Ectodermal cell (in vitro differentiated cells): Measurements from ENCODE around the gene RELB.

Source experiments
- H3K27ac ChIP-seq: 2 replicates; pipeline ENCODE4 v1.7.0; 2013; ENCODE audit warnings: mild to moderate bottlenecking, low read depth, low read length; ENCODE audit not compliant: insufficient read depth, poor library complexity, severe bottlenecking
- H3K27me3 ChIP-seq: 2 replicates; pipeline ENCODE4 v1.7.0; 2013; ENCODE audit warnings: mild to moderate bottlenecking, low read length; ENCODE audit not compliant: insufficient read depth, control insufficient read depth, poor library complexity, severe bottlenecking
- H3K36me3 ChIP-seq: one replicate; pipeline ENCODE4 v1.7.0; 2013; ENCODE audit warnings: low read length; ENCODE audit not compliant: control insufficient read depth, insufficient read depth
- H3K4me1 ChIP-seq: one replicate; pipeline ENCODE4 v1.7.0; 2013; ENCODE audit warnings: low read length; ENCODE audit not compliant: control insufficient read depth, insufficient read depth
- H3K4me3 ChIP-seq: 2 replicates; pipeline ENCODE4 v1.7.0; 2013; ENCODE audit warnings: low read depth, low read length, control low read depth; ENCODE audit not compliant: insufficient read depth
- H3K9me3 ChIP-seq: 2 replicates; pipeline ENCODE4 v1.7.0; 2013; ENCODE audit warnings: mild to moderate bottlenecking, low read length, moderate library complexity; ENCODE audit not compliant: control insufficient read depth
- WGBS, 2 experiments: methylation state at CpG; one replicate each; pipeline ENCODE4 v1.1.7; 2013; ENCODE audit warnings: missing lambda C conversion rate in 2 of 2; 5-methylcytosine and 5-hydroxymethylcytosine counted together

The RELB gene

DNA sequence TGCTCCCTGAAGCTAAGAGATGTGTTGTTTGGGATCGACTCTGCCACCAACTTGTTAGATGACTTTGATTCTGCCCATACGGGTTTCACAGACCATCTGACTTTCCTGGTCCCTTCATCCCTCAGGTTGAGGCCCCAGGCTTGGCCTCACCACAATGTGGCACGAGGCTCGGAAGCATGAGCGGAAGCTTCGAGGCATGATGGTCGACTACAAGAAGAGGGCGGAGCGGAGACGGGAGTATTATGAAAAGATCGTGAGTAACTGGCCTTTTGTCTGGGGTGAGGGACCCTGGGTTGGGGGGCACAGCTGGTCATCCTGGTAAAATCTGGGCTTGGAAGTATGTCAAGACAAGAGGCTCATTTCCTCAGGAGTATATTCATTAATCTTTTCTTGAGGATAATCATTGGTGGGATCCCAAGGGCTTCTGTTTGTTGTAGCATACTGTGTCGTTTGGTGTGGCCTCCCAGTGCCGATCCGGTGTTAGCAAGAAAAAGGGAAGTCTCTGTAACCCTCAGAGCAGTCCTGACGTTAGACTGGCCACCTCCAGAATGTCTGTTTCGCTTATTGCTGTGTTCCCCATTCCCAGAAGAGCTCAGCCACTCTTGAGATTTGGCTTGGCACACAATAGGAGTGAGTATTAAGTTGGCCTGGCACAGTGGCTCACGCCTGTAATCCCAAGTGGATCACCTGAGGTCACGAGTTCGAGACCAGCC, 39.0 kb downstream of the RELB start:
- peaks cover 23% of the 10 kb centered on the region for H3K36me3 ChIP-seq
- H3K27me3 ChIP-seq = no peaks in the 10 kb centered on the region
- peaks cover 11% of the 10 kb centered on the region for H3K4me1 ChIP-seq
- H3K27ac ChIP-seq = no peak overlapping the region
- 92% methylated on average over 19 of the region's 19 CpGs for WGBS, 2 experiments
- peak overlapping the region; percentile 88 for H3K4me3 ChIP-seq
- no peaks in the 10 kb centered on the region for H3K9me3 ChIP-seq

DNA sequence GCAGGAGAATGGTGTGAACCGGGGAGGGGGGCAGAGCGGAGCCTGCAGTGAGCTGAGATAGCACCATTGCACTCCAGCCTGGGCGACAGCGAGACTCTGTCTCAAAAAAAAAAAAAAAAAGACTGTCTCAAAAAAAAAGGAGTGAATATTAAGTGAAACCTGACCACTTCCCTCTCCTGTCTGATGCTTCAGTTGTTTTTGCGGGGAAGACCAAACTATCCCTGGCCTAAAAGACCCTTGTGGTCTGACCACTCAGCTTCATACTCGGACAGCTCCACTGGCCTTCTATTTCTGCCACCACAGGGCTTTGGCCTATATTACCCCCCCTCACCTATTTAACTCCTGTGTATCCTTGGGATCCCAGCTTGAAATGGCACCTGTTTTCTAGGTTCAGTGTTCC, 39.9 kb downstream of the RELB start:
- no peaks in the 10 kb centered on the region for H3K27me3 ChIP-seq
- peaks cover 23% of the 10 kb centered on the region for H3K36me3 ChIP-seq
- H3K27ac ChIP-seq = no peak overlapping the region
- WGBS, 2 experiments = 86 to 90% methylated on average over 6 of the region's 6 CpGs
- H3K9me3 ChIP-seq = no peaks in the 10 kb centered on the region
- peaks cover 11% of the 10 kb centered on the region for H3K4me1 ChIP-seq
- no peak overlapping the region for H3K4me3 ChIP-seq

DNA sequence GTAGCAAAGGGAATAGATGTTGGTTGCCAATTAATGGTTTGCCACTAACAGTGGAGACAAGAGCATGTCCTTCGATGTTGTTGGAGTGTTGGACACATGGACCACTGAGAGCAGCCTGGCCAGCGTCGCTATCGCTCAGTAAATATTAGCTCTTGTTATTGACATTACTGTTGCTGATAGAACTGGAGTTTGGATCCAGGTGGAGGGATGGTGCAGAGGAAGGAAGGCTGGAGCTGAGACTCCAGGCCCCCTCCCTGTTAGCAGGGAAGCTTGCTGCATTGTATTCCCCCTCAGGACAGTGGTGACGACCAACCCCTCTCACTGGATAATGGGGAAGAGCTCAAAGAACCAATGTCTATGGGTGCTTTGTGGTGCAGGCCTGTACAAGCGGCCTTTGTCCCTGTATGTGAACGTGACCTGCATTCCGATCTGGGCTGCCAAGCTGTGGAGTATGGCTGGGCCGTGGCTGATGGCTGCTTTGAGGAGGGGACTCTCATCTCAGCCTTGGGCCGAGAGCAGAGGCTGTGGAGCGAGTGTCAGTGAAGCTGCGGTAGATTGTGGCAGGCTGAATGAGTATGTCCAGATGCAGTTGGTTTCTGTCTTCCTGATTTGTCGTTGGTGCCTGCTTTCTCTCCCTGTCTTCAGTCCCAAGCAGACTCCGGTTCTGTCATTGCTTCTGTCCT, 44.5 kb downstream of the RELB start:
- H3K4me1 ChIP-seq = no peaks in the 10 kb centered on the region
- 95% methylated on average over 14 of the region's 14 CpGs for WGBS, 2 experiments
- H3K4me3 ChIP-seq = no peak overlapping the region
- H3K36me3 ChIP-seq = peaks cover 18% of the 10 kb centered on the region
- no peak overlapping the region for H3K27ac ChIP-seq
- H3K9me3 ChIP-seq = no peaks in the 10 kb centered on the region
- H3K27me3 ChIP-seq = no peaks in the 10 kb centered on the region

DNA sequence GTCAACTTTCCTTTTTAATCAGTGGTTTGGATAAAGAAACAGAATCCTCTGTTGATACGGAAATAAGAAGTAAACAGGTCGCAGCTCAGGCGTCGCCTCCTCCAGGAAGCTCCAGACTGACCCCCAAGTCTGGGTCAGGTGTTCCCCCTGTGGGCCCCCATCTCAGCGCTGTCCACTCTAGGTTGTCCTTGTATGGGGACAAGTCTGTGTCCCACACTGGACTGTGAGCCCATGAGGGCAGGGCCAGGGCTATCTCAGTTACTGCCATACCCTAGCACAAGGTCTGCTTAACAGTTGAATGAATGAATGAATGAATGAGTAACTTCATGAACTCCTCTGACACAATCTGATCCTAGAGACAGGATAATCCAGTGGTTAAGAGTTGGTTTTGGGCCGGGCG, 45.1 kb downstream of the RELB start:
- Histone ChIP-seq H3K4me1 (no peaks in the 10 kb centered on the region), H3K27ac (no peak overlapping the region), H3K9me3 (no peaks in the 10 kb centered on the region), H3K36me3 (peaks cover 16% of the 10 kb centered on the region), H3K4me3 (no peak overlapping the region), H3K27me3 (no peaks in the 10 kb centered on the region)
- WGBS, 2 experiments = 97 to 98% methylated on average over 7 of the region's 7 CpGs

DNA sequence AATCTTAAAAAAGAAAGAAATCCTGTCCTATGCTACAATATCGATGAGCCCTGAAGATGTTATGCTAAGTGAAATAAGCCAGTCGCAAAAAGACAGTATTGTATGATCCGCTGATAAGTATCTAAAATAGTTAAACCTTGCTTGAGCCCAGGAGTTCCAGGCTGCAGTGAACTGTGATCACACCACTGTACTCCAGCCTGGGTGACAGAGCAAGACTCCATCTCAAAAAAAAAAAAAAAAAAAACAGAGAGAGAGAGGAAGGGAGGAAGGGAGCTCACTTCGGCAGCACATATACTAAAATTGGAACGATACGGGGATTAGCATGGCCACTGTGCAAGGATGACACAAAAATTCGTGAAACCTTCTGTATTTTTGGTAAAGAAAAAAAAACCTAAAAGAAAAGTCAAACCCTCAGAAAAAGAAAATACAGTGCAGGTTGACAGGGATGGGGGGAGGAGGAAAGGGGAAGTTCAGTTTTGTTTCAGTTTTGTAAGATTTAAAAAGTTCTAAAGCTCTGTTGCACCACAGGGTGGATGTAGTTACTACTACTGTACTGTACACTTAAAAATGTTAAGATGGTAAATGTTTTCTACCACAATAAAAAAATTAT, 46.0 kb downstream of the RELB start:
- H3K27me3 ChIP-seq = no peaks in the 10 kb centered on the region
- H3K36me3 ChIP-seq = peaks cover 16% of the 10 kb centered on the region
- H3K4me3 ChIP-seq = no peak overlapping the region
- no peaks in the 10 kb centered on the region for H3K4me1 ChIP-seq
- 94 to 99% methylated on average over 7 of the region's 7 CpGs for WGBS, 2 experiments
- no peak overlapping the region for H3K27ac ChIP-seq
- H3K9me3 ChIP-seq = no peaks in the 10 kb centered on the region

DNA sequence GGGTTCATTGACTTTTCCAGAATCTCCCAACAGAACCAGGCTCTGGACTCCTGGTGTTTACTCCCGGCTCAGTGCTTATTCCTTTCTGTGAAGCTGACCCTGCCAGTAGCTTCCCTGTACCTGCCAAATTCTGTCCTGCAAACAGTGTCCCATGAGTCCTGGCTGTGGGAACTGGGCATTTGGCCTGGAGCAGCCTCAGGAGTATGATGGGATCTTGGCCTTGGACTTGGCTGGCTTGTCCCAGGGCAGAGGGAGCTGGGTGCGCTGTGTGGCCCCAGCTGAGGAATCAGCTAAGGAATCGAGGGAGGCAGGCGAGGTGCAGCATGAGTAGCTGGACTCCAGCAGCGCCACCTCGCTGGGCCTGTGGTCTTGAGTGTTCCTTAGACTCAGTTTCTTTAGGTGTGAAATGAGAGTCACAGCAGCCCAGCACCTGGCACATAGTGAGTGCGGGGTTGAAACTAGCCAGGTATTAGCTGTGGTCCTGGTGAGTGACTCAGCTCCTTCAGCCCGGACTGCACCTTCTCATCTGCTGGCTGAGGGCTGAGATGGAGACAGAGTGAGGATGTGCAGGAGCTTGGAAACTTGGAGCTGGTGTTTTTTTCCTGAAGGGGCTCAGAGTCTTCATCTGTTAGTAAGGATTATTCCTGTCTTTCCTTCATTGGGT, 47.9 kb downstream of the RELB start:
- peaks cover 13% of the 10 kb centered on the region for H3K36me3 ChIP-seq
- no peak overlapping the region for H3K4me3 ChIP-seq
- H3K4me1 ChIP-seq = no peaks in the 10 kb centered on the region
- 95% methylated on average over 8 of the region's 8 CpGs for WGBS, 2 experiments
- no peaks in the 10 kb centered on the region for H3K27me3 ChIP-seq
- H3K9me3 ChIP-seq = no peaks in the 10 kb centered on the region
- H3K27ac ChIP-seq = no peak overlapping the region

DNA sequence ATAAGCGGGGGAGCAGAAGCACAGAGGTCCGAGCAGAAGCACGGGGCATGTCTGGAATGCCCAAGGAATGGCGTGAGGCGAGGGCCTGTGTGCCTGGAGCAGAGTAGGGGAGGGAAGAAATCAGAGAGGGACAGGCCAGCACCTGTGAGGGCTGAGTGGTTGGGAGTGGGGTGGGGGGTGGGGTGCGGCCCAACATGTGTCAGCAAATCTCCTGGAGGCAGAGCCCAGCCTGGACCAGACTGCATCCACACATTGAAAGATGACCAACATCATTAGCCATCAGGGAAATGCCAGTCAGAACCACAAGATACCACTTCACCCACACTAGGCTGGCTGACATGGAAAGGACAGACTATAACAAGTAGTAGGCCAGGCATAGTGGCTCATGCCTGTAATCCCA, 48.8 kb downstream of the RELB start:
- 92 to 94% methylated on average over 6 of the region's 6 CpGs for WGBS, 2 experiments
- no peaks in the 10 kb centered on the region for H3K27me3 ChIP-seq
- no peak overlapping the region for H3K4me3 ChIP-seq
- H3K4me1 ChIP-seq = no peaks in the 10 kb centered on the region
- no peaks in the 10 kb centered on the region for H3K9me3 ChIP-seq
- H3K27ac ChIP-seq = no peak overlapping the region
- peaks cover 8% of the 10 kb centered on the region for H3K36me3 ChIP-seq

DNA sequence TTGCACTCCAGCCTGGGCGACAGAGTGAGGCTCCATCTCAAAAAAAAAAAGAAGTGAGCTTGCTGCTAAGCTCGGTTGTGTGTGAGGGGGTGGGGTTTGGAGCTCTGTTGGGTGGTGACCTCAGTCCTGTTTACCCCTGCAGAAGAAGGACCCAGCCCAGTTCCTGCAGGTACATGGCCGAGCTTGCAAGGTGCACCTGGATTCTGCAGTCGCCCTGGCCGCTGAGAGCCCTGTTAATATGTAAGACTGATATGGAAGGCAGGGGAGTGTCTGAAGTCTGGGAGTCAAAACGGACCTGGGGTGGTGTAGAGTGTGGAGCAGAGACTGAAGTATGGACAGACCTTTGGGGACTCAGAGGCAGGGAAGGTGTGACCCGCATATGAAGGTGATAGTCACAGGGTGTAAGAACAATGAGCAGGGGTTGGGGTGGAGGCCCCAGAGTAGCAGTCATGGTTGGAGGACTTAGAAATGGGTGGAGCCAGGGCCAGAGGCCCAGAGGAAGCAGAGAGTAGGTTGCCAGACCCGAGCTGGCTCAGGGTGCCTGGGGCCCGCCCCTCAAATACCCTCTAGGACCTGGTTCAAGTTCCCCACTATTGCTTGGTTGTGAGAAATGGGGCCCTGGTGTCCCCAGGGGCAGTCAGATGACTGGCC, 50.8 kb downstream of the RELB start:
- WGBS, 2 experiments = 93% methylated on average over 9 of the region's 9 CpGs
- H3K36me3 ChIP-seq = peaks cover 19% of the 10 kb centered on the region
- H3K4me3 ChIP-seq = no peak overlapping the region
- H3K27ac ChIP-seq = no peak overlapping the region
- H3K4me1 ChIP-seq = no peaks in the 10 kb centered on the region
- H3K9me3 ChIP-seq = no peaks in the 10 kb centered on the region
- no peaks in the 10 kb centered on the region for H3K27me3 ChIP-seq

DNA sequence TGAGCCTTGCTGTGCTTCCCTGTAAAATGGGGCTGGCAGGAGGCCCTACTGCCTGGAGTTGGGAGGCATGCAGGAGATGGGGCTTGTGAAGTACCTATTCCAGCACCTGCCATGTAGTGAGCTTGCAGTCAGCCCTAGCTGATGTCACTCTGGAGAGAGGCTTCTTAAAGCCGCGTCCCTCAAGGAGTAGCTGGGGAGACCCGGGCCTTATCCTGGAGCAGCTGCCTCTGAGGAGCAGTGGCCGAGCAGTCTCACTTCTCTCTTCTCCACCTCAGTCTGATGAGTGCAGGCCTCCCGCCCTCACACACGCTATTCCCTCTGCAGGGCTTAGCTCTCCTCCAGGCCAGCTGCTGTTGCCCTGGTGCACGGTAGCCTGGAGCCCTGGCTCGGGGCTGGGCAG, 55.6 kb downstream of the RELB start:
- no peaks in the 10 kb centered on the region for H3K27me3 ChIP-seq
- H3K9me3 ChIP-seq = no peaks in the 10 kb centered on the region
- H3K4me3 ChIP-seq = no peak overlapping the region
- H3K27ac ChIP-seq = no peak overlapping the region
- 94 to 96% methylated on average over 8 of the region's 8 CpGs for WGBS, 2 experiments
- peaks cover 59% of the 10 kb centered on the region for H3K36me3 ChIP-seq
- no peaks in the 10 kb centered on the region for H3K4me1 ChIP-seq

DNA sequence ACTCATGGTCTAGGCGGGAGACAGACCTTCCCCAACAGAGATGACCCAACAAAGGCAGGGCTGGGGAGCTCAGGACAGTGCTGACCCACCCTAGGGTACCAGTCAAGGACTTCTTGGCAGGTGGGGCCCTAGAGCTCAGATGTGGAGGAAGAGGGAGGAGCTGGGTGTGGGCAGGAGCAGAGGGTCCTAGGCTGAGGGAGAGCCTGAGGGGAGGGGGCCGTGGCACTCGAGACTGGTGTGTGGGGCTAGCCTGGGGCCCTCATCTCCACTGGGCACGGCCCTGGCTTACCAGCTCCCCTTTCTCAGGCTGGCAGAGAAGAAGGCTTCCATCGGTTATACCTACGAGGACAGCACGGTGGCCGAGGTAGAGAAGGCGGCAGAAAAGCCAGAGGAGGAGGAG, 56.2 kb downstream of the RELB start:
- Histone ChIP-seq H3K36me3 (peaks cover 61% of the 10 kb centered on the region), H3K27ac (no peak overlapping the region), H3K4me3 (no peak overlapping the region), H3K4me1 (no peaks in the 10 kb centered on the region), H3K9me3 (no peaks in the 10 kb centered on the region), H3K27me3 (no peaks in the 10 kb centered on the region)
- WGBS, 2 experiments = 94 to 96% methylated on average over 9 of the region's 9 CpGs
